LoVo (cell line): ENCODE measurements around the gene AP1G2.

Experiments
- DNase-seq: peaks from one replicate; pipeline ENCODE4 v3.0.0-alpha.2; 2016; ENCODE audit warnings: low spot score

AP1G2 gene

DNA sequence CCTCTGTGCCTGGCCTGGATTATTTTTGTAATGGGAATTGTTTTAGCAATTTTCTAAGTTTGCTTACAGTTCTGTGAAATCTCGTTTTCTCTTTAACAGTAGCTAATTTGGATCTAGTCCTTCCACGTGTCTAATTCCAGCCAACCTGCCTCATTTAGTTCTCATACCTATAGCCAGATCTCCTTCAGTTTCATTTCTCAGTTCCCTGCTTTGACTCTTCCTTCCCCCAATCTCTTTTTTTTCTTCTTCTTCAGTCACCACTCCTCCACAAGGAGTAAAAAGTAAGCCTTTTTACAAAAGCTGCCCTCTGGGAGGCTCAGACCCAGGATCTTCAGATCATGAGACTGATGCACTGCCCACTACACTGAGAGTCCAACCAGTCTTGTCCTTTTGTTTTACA, 10.1 kb downstream of the AP1G2 start:
- no peak for DNase-seq

DNA sequence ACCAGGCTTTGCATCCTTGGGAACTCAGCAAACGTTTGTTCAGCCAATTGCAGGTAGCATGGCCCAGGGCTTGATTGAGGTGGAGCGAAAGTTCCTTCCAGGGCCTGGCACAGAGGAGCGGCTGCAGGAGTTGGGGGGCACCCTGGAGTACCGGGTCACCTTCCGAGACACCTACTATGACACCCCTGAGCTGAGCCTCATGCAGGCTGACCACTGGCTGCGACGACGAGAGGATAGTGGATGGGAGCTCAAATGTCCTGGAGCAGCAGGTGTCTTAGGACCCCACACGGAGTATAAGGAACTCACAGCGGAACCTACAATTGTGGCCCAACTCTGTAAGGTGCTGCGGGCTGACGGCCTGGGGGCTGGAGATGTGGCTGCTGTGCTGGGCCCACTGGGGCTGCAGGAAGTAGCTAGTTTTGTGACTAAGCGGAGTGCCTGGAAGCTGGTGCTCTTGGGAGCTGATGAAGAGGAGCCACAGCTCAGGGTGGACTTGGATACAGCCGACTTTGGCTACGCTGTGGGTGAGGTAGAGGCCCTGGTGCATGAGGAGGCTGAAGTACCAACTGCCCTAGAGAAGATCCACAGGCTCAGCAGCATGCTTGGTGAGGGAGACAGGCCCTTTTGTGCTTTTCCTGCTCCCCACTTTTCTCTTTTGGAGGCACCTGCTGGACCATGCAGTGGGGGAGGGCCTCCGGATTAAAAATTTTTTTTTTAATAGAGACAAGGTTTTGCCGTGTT, 10.7 kb downstream of the AP1G2 start:
- DNase-seq, result peak; percentile 11

DNA sequence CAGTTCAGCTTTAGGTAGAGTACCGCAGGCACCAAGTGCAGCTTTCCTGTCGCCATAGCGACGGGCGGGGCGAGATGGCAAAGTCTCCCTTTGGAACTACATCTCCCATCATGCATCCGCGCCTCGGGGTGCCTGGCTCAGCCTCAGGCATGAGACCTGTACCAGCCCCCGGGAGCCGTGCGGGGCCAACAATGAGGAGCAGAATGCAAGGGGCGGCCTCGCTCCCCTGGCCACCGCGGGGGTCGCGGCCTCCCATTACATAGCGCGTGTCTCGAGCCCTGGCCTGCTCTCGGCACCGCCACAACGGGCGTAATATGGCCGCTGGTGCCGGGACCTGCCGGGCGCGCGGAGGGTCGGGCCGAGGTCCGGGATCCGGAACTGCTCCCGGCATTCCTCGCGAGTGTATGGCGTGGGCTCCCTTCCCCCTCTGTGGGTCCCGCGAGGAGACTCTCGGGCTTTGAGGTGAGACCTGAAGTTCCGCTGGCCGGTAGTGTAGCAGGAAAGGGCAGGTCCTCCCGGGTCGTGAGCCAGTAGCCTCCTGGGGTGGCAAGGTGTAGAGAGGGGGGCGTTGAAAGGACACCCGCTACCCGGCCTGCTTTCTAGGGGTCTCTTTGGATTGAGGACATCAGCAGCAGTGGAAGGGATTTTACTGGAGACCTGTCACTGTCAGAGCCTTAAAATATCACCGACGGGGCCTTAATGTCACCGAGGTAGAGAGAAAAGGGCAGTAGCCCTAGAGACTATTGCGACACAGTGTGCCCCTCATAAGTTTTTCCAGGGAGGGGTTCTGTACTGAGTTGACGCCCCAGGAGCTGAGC, 11.5 kb downstream of the AP1G2 start, which contains the start of gene THTPA:
THTPA (plus strand) TSS at position 390 of the 818 bp plus-strand sequence. CDS start 487 bp downstream, outside the sequence.
- peak; percentile 87 for DNase-seq

DNA sequence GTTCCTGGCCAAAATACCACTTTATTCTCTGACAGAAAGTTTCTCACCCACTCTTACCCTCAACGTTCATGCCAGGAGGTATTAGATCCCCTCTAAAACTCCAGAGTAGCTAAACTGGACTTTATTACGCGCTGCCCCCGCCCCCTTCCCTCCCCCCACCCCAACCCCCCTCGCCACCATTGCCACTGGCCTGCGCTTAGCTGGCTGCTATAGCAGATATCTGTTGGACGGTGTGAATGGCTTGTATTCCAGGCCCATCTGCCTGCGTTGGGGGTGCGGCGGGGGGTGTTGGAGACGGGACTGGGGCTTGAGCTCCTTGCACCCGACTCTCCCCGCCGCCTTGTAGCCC, 12.1 kb downstream of the AP1G2 start:
- DNase-seq, result no peak

DNA sequence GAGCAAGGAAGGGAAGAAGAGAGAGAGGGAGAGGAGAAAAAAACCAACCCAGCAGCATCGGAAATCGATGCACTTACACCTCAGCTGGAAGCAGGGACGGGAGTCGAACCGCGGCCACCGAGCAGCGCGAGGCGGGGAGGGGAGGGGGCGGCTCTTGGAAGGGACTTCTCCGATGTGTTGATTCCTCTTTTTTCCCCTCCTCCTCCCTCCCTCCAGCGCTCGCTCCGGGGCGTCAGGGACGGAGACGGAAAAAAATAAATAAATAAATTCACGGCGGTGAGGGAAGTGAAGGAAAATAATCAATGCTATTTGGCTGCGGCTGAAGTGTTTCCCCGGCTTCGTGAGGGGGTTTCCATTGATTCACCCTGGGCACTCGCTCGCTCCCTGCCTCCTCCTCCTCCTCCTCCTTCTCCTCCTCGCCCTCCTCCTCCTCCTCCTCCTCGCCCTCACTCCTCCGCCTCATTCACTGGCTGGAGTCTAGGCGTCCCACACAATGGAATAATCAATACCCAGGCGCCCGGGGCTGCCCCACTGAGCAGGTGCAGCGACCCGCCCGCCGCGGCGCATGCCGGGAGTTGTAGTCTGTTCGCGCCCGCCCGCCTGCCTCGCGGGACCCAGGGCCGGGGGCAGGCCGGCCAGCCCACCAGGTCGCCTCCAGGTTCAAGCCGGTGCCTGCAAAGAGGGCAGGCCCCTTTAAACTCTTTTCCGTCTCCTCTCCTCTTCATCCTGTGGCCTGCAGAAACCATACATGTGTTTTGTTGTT, 16.1 kb downstream of the AP1G2 start, which contains the start of gene ZFHX2:
ZFHX2 (minus strand) TSS at position 500 of the 763 bp plus-strand sequence. CDS start 16,440 bp downstream, outside the sequence.
- DNase-seq, result peak; percentile 92

DNA sequence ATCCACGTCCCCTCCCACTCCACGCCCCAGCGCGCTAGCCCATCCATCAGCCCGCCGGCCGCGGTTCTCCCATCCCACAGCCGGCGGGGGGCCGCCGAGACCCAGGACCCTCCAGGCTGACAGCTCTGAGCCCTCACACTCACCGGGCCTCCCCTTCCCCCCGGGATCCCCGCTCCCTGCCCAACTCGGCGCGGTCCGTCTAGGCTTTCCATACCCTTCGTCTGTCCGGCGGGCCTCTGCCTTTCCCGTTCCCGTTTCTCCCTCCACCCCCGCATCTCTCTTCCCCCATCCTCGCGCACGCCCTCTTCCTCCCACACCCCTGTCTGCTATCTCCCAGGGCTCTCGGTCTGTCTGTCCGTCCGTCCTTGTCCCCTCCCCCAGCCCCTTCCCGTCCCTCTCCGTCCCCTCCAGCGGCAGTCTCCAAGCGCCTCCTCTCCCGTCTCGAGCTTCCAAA, 16.8 kb downstream of the AP1G2 start:
- DNase-seq, result no peak

DNA sequence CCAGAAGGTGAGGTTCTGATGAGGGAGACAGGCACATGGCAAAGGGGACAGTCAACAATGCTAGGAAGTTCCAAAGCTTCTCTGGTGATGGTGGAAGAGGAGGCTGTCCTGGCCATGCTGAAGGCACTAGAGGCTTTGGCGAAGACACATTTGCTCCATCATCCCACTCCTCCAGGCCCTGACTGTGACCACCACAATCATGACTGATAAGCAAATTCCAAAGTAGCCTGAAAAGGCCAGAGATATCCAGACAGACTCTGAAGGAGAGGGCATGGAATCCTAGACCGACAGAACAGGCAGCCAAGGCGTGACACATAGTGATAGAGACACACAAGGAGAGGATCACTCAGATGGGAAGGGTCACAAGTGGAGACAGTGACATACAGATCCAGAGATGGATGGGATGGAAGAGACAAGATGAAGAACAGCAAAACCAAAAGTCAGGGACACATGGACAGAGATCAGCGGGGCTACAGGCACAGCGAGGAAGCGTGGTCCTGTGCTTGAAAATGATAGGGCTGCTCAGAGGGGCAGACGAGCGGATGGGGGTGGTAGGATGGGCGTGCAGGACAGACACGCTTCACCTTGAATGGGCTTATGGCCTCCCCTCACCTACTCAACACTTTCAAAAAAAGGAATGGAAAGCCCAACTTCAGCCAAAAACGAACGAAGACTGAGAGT, 17.3 kb downstream of the AP1G2 start:
- no peak for DNase-seq

DNA sequence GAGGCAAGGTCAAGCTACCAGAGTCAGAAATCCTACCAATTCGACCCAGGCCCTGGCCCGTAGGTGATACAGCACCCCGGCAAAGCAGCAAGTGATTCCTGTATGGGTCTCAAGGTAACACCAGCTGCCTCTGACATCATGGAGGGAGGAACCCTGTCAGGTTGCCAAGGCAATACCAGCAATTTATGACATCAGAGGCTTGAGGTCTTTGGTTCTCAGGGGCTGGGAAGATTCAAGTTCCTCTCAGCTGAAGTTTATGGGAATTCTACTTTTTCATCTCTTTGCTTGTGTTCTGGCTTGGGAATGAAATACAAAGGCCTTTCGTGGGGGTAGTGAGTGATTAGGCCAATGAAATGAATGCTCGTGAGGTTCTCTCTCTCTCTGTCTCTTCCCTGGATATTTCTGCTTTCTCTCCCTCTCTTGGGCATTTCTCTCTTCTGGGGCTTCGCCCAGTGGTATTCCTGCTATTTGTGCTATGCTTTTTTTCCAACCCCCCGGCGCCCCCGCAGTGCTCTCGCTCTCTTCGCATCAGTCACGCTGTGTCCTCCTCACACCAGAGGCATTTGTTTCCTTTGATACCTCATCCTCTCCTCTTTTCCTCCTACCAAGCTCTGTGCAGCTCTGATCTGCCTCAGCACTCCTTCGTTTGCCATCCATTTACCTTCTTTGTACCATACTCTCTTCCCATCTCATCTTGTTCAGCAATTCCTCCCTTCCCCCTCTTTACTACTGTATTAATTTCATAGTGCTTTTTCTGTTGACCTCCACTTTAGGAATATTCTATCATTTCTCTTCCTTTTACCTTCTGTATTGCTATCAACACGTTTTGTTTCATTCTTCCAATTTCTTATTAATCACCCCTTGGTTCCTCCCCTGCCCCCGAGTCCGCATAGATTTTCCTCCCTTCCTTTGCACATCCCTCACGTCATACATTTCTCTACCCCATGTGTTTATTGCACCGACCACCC, 19.0 kb downstream of the AP1G2 start:
- no peak for DNase-seq

DNA sequence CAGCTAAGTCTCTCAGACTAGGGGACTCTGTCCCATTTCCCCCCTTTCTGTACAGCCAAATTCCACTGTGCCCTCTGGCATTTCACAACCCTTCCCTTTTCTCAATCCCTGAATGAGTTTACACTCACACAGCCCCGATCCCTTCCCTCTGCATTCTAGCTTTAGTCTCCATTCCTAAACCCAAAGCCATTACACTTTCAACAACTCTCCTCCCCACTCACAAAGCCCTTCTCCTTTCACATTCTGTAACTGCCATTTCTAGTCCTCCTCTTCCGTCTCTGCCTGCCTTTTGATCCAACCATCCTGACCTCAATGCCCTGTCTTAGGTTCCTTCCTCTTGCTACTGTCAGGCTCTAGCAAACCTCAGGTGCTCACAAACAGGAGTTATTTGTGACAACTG, 19.7 kb downstream of the AP1G2 start:
- DNase-seq, result no peak

DNA sequence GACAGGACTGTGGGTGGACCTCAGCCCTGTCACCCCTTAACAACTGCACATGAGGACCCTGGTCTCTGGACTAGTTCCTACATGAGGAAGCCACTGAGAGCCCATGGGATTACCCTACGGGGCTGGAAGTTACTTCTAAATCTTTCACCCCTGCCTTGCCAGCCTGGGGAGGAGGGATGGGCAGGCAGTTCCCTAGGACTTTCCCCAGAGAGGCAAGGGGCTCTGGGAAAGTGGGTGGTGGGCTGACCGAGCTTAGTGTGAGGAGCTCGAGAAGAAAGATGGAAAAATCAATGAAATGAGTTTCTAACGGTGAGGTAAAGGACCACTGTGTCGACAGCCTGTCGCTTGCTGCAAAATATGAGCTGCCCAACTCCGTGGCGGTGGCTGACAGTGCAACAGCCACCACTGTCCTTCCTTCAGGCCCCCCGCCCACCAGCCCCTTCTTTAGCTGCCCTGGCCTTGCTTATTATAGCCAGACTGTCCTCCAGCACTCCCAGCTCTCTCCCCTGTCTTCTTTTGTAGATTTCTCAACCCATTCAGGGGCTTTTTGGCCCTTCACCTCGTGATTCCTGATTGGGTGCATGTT, 21.0 kb downstream of the AP1G2 start:
- no peak for DNase-seq

DNA sequence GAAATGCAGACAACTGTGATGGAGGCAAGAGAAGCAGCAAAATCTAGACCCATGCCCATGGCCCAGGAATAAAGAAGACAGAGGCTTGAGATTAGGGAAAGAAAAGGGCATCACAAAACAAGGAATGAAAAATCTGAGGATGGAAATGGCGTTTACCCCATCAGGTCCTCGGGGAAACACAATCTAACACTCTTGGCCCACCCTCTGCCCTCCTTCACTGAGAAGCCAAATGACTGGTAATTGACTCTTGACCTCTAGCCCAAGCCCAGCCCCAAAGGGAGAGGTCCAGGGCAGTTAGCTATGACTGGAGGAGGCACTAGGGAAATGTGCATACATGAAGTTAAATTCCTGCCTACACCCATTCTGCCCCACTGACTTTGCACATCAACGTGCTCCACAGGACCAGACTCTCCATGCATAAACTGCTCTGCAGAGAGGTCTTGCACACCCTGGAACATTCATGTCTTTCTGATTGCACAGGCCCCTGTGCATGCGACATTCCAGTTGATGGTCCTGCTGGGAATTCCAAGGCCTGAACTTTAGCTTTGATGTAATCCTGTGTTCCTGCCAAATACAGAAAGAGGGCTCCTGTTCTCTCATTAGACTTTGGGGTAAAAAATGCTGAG, 21.7 kb downstream of the AP1G2 start:
- no peak for DNase-seq

DNA sequence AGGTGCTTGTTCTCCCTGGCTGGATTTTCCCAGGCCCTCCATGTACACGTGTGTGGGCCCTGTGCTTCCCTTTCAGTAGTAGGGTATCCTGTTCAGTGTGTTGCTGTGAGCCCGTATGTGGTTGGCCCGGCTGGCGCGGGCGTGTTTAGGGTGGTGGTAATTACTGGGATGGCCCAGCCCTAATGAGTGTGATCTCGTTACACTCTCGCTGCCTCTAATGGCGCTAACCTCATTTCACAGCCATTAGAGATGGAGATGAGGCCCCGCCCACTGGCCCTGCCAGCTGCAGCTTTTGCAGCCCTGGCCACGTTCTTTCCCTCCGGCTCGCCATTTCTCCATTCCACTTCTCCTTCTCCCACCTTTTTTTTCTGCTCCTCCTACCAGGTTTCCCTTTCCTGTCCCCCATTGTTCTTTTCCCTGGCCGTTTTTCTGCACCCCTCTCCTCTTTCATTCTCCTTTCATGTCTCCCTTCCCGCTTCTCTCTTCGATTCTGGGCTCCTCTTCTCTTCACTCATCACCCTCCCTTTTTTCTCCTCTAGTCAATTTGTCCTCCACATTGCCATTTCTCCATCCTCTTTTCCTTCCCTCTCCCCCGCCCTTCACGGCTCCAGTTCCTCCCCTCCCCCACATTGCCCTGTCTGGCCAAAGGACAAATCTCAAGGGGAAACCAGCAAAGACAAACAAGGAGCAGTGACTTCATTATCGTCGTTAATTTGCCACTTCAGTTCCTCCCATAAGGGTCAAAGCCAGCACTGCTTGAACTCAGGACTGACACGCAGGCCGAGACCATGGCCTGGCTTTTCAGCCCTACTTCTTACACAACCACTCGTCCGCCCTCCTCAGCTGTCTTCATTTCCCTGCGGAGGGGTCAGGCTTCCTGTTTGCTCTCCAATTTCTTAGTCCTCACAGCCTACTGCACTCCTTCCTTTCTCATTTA, 22.8 kb downstream of the AP1G2 start:
- DNase-seq, result no peak

DNA sequence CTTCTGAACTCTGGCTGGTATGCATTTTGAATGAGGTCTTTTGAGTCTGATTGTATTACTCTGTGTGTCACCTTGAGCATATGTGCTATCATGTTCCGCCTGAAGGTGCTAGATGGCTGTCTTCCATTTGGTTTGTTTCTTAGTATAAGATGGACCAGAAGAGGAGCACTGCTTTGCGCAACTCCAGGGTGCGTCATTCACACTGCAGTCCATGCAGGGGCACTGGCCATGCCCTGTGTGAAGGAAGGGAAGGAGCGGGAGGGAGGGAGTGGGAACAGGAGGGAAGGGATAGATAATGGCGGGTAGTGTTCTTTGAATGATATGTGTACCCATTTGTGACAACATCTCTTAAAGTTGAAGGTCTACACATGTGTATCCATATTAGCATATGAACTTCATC, 24.2 kb downstream of the AP1G2 start:
- no peak for DNase-seq

DNA sequence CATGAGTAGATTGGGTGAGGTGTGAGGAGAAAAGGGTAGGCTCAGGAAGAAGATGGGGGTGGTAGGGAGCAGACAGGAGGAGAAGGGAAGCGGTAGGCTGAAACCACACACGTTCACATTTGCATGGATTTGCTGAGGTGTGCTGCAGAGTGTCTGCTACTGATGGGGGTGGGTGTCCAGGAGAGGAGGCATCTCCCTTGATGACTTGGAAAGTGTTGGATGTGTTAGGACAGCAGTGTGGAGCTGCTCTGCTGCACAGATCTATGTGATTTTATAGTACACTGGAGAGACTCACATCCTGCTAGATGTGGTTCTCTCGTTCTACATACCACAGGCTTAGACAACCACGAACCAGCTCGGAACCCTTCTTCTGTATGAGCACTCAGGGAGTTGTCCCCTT, 25.3 kb downstream of the AP1G2 start:
- DNase-seq, result no peak

DNA sequence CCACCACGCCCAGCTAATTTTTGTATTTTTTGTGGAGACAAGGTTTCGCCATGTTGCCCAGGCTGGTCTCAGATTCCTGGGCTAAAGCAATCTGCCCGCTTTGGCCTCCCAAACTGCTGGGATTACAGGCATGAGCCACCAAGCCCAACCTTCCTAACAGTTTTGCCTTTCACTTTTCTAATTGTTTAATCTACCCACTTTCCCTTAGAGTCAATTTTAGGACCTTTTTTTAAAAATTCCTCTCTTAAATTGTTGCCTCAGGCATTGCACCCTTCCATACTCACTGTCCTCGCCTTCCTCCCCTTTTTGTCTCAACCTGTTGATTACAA, 27.5 kb downstream of the AP1G2 start:
- no peak for DNase-seq

DNA sequence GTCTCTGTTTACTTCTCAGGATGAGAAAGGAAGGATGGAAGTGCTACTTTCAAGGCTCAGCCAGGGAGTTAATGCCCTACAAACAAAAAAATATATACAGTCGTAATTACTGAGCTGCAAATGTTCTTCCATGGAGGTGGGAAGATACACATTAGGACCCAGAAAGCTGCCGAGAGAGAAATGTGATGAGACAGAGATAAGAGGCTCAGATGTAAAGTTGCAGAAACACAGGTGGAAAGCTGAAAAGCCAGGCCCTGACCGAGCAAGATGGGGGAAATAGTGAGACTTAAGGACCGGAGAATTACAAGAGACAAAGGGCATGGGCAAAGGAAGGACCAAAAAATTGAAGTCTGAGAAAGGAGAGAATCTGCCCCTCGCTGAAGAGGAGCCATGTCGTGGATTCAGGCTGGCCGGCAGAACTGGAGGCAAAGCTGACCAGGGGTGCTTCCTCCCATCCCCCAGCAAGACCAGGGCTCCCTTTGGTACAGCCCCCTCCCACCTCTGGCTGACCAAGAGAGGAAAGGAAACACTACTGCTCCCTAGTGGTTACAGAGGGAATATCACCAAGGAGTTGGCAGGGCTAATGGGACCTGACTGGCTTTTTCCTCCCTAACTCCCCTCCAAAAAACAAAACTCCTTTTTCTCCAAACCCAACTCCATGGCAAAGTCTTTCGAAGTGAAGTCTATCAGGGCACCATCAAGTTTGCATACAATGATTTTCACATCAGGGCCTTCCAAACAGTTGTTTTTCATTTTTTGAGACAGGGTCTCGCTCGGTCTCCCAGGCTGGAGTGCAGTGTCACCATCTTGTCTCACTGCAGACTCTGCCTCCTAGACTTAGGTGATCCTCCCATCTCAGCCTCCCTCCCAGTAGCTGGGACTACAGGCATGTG, 28.1 kb downstream of the AP1G2 start:
- peak; percentile 33 for DNase-seq

DNA sequence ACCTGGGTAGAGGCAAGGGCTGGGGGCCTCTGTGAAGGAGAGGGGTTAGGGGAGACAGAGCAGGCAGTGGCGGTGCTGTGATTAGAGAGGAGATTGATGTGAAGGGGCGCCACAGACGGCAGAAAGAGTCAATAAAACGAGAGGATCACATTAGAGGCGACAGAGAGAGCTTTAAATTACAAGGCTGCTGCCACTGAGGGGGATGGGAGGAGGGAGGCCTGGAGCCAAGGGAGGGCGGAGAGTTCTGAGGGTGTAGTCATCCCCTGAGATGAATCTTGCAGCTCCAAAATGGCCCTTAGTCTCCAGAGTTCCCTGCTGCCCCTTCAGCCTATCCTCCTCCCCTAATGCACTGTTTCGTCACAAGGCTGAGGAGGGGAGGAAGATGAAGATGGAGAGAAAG, 28.8 kb downstream of the AP1G2 start:
- DNase-seq, result no peak
